NT2/D1 (cell line): ENCODE data around the gene GPX5.

Experiments used
- DNase-seq: peaks from one replicate; pipeline ENCODE4 v3.0.0-alpha.2; 2011; ENCODE audit warnings: low read depth, low spot score
- H3K27me3 ChIP-seq: 2 replicates; pipeline ENCODE4 v1.6.0; 2011; ENCODE audit warnings: mild to moderate bottlenecking; ENCODE audit not compliant: insufficient read length, insufficient read depth
- H3K36me3 ChIP-seq: 2 replicates; pipeline ENCODE4 v1.6.1; 2011; ENCODE audit warnings: mild to moderate bottlenecking, low read length, mixed read lengths; ENCODE audit not compliant: insufficient read depth, insufficient read length
- H3K4me1 ChIP-seq: 2 replicates; pipeline ENCODE4 v1.5.1; 2011; ENCODE audit not compliant: insufficient read depth, insufficient read length
- H3K4me3 ChIP-seq: 2 replicates; pipeline ENCODE4 v1.5.1; 2011; ENCODE audit warnings: low read depth; ENCODE audit not compliant: insufficient read length
- H3K9ac ChIP-seq: 2 replicates; pipeline ENCODE4 v1.6.0; 2011; ENCODE audit warnings: low read depth; ENCODE audit not compliant: insufficient read length
- H3K9me3 ChIP-seq: 2 replicates; pipeline ENCODE4 v1.5.1; 2011; ENCODE audit warnings: mild to moderate bottlenecking, low read length; ENCODE audit not compliant: insufficient read depth
- SUZ12 ChIP-seq: IDR thresholded peaks from 2 replicates; pipeline ENCODE4 v1.6.1; 2011; ENCODE audit not compliant: insufficient read length, insufficient read depth; ENCODE audit errors: extremely low read depth
- YY1 ChIP-seq: IDR thresholded peaks from 2 replicates; pipeline ENCODE4 v1.6.1; 2011; ENCODE audit not compliant: insufficient read length, insufficient read depth
- ZNF274 ChIP-seq: IDR thresholded peaks from 2 replicates; pipeline ENCODE4 v1.6.1; 2011; ENCODE audit warnings: mild to moderate bottlenecking, low read depth, low read length

The GPX5 gene

GRCh38 chr6:28553986-28554881 lies 28.6 kb downstream of the GPX5 start:
- no peak for DNase-seq
- TF ChIP-seq YY1 (no peak), SUZ12 (no peak), ZNF274 (no peak)
- Histone ChIP-seq H3K9me3 (no peaks in the 10 kb centered on the region), H3K9ac (no peak overlapping the region), H3K27me3 (no peaks in the 10 kb centered on the region), H3K4me1 (no peaks in the 10 kb centered on the region), H3K36me3 (no peaks in the 10 kb centered on the region), H3K4me3 (no peak overlapping the region)

GRCh38 chr6:28555136-28555535 lies 29.5 kb downstream of the GPX5 start:
- H3K9me3 ChIP-seq, result no peaks in the 10 kb centered on the region
- H3K4me3 ChIP-seq, result no peak overlapping the region
- no peak for DNase-seq
- H3K9ac ChIP-seq, result no peak overlapping the region
- H3K4me1 ChIP-seq, result no peaks in the 10 kb centered on the region
- no peaks in the 10 kb centered on the region for H3K36me3 ChIP-seq
- H3K27me3 ChIP-seq, result no peaks in the 10 kb centered on the region
- TF ChIP-seq YY1 (no peak), SUZ12 (no peak), ZNF274 (no peak)

- DNase-seq, result no peak
- Histone ChIP-seq H3K4me3 (no peak overlapping the region), H3K4me1 (no peaks in the 10 kb centered on the region), H3K36me3 (no peaks in the 10 kb centered on the region), H3K9me3 (no peaks in the 10 kb centered on the region), H3K27me3 (no peaks in the 10 kb centered on the region), H3K9ac (no peak overlapping the region)
- TF ChIP-seq SUZ12 (no peak), ZNF274 (no peak), YY1 (no peak)
Measured at GRCh38 chr6:28558629-28559028, 32.9 kb downstream of the GPX5 start.

GRCh38 chr6:28563430-28564095 lies 37.9 kb downstream of the GPX5 start:
- no peak for DNase-seq

GRCh38 chr6:28565823-28566526 lies 40.3 kb downstream of the GPX5 start:
- Histone ChIP-seq H3K4me1 (no peaks in the 10 kb centered on the region), H3K9me3 (peaks cover 5% of the 10 kb centered on the region; the same call in 1 of the 2 replicates), H3K36me3 (no peaks in the 10 kb centered on the region), H3K27me3 (no peaks in the 10 kb centered on the region), H3K4me3 (no peak overlapping the region), H3K9ac (no peak overlapping the region)
- no peak for DNase-seq
- TF ChIP-seq YY1 (no peak), SUZ12 (no peak), ZNF274 (no peak)

More at GRCh38 chr6:28563430-28564095, 37.9 kb downstream of the GPX5 start:
- Histone ChIP-seq H3K36me3 (no peaks in the 10 kb centered on the region), H3K27me3 (no peaks in the 10 kb centered on the region), H3K4me1 (no peaks in the 10 kb centered on the region), H3K4me3 (no peak overlapping the region), H3K9ac (no peak overlapping the region), H3K9me3 (peaks cover 5% of the 10 kb centered on the region; the same call in 1 of the 2 replicates)
- TF ChIP-seq SUZ12 (no peak), YY1 (no peak), ZNF274 (no peak)

- Histone ChIP-seq H3K4me1 (no peaks in the 10 kb centered on the region), H3K9ac (no peak overlapping the region), H3K9me3 (peaks cover 5% of the 10 kb centered on the region; the same call in 1 of the 2 replicates), H3K27me3 (no peaks in the 10 kb centered on the region), H3K4me3 (no peak overlapping the region), H3K36me3 (no peaks in the 10 kb centered on the region)
- TF ChIP-seq ZNF274 (no peak), YY1 (no peak), SUZ12 (no peak)
- DNase-seq, result no peak
Measured at GRCh38 chr6:28566527-28567252, 41.0 kb downstream of the GPX5 start.
